HepG2 (cell line): ENCODE data around the gene BCAS3. TPM values are rescaled to one million over a fixed set of nuclear protein-coding genes. Genes with fewer than 3 reads are reported as not detected.

Source experiments
- ADNP ChIP-seq: sonication (generic); formaldehyde crosslinking; IDR thresholded peaks from 2 replicates; pipeline ENCODE4 v1.4.0; 2020; ENCODE audit warnings: missing genetic modification reagents
- CHCHD3 ChIP-seq: sonication (generic); formaldehyde crosslinking; IDR thresholded peaks from 2 replicates; pipeline ENCODE4 v1.8.0; 2022; ENCODE audit warnings: mild to moderate bottlenecking, missing genetic modification reagents, moderate library complexity
- HDAC1 ChIP-seq: sonication (generic); formaldehyde crosslinking; IDR thresholded peaks from 2 replicates; pipeline ENCODE4 v1.5.1; 2020; ENCODE audit warnings: mild to moderate bottlenecking, missing genetic modification reagents
- HNF4G ChIP-seq, 2 experiments: sonication (generic) in 1 of 2; formaldehyde crosslinking in 1 of 2; IDR thresholded peaks; 2 replicates each; pipeline versions ENCODE4 v1.4.0 to v1.6.1; 2011 to 2020; ENCODE audit warnings: borderline replicate concordance in 2 of 2, low read depth in 2 of 2, mild to moderate bottlenecking in 2 of 2, low read length in 1 of 2, missing genetic modification reagents in 1 of 2, moderate library complexity in 1 of 2
- HOXA5 ChIP-seq: sonication (generic); formaldehyde crosslinking; IDR thresholded peaks from 2 replicates; pipeline ENCODE4 v1.4.0; 2020; ENCODE audit warnings: missing genetic modification reagents
- MED8 ChIP-seq: sonication (generic); formaldehyde crosslinking; IDR thresholded peaks from 2 replicates; pipeline ENCODE4 v1.8.1; 2023; ENCODE audit warnings: mild to moderate bottlenecking, missing genetic modification reagents; ENCODE audit not compliant: insufficient replicate concordance
- MXD1 ChIP-seq: sonication (generic); formaldehyde crosslinking; IDR thresholded peaks from 2 replicates; pipeline ENCODE4 v1.4.0; 2020; ENCODE audit warnings: mild to moderate bottlenecking, missing genetic modification reagents
- SMYD3 ChIP-seq: sonication (generic); formaldehyde crosslinking; IDR thresholded peaks from 2 replicates; pipeline ENCODE4 v1.8.1; 2023; ENCODE audit warnings: mild to moderate bottlenecking, missing genetic modification reagents
- TMF1 ChIP-seq: sonication (generic); formaldehyde crosslinking; IDR thresholded peaks from 2 replicates; pipeline ENCODE4 v1.8.1; 2022; ENCODE audit warnings: low read depth, missing genetic modification reagents
- TSC22D2 ChIP-seq: sonication (generic); formaldehyde crosslinking; IDR thresholded peaks from 2 replicates; pipeline ENCODE4 v1.5.1; 2020; ENCODE audit warnings: missing genetic modification reagents, mild to moderate bottlenecking, borderline replicate concordance
- ZNF713 ChIP-seq: sonication (generic); formaldehyde crosslinking; IDR thresholded peaks from 2 replicates; pipeline ENCODE4 v1.4.0; 2020; ENCODE audit warnings: mild to moderate bottlenecking, missing genetic modification reagents
- ZNF766 ChIP-seq: sonication (generic); formaldehyde crosslinking; IDR thresholded peaks from 2 replicates; pipeline ENCODE4 v1.5.0; 2020; ENCODE audit warnings: missing genetic modification reagents, borderline replicate concordance
- polyA plus RNA-seq, 8 experiments: library from polyadenylated mRNA; depleted of rRNA in 3 of 8; stranded (reverse) in 7 of 8; unstranded in 1 of 8; fragments of >200 nt; fragmentation: Illumina TruSeq in 4 of 8; extraction: Trizol in 4 of 8; gene quantifications; 2 replicates each; pipeline versions ENCODE4 v1.2.1 to v1.2.3, GENCODE V29; 2011 to 2016; ENCODE audit warnings: low read depth in 4 of 8, missing spikeins in 1 of 8, mixed read lengths in 1 of 8; ENCODE audit not compliant: insufficient read depth in 1 of 8
- total RNA-seq, 5 experiments: library from RNA; depleted of rRNA; stranded (reverse); fragments of >200 nt; fragmentation: Illumina TruSeq; extraction: Trizol; gene quantifications; 2 replicates each; pipeline ENCODE4 v1.2.3, GENCODE V29; 2016; ENCODE audit warnings: low read depth in 1 of 5
- TF ChIP-seq, protein P1 (sequence below): sonication (generic); formaldehyde crosslinking; IDR thresholded peaks from 2 replicates; pipeline ENCODE4 v1.8.1; 2022; ENCODE audit warnings: low read depth, mild to moderate bottlenecking, missing genetic modification reagents
- TF ChIP-seq, protein P2 (sequence below): sonication (generic); formaldehyde crosslinking; IDR thresholded peaks from 2 replicates; pipeline ENCODE4 v1.4.0; 2020; ENCODE audit warnings: missing genetic modification reagents
- TF ChIP-seq, protein P3 (sequence below): sonication (generic); formaldehyde crosslinking; IDR thresholded peaks from 2 replicates; pipeline ENCODE4 v1.4.0; 2020; ENCODE audit warnings: missing genetic modification reagents, borderline replicate concordance
- TF ChIP-seq, protein P4 (sequence below): sonication (generic); formaldehyde crosslinking; IDR thresholded peaks from 2 replicates; pipeline ENCODE4 v1.5.0; 2020; ENCODE audit warnings: missing genetic modification reagents, mild to moderate bottlenecking, borderline replicate concordance

Gene BCAS3
- total and polyA plus RNA-seq, 2 of the 13 experiments (the other 11 are each of a cell fraction or from before 2014, with no cell fraction given), result 10.7 to 11.2 TPM

DNA sequence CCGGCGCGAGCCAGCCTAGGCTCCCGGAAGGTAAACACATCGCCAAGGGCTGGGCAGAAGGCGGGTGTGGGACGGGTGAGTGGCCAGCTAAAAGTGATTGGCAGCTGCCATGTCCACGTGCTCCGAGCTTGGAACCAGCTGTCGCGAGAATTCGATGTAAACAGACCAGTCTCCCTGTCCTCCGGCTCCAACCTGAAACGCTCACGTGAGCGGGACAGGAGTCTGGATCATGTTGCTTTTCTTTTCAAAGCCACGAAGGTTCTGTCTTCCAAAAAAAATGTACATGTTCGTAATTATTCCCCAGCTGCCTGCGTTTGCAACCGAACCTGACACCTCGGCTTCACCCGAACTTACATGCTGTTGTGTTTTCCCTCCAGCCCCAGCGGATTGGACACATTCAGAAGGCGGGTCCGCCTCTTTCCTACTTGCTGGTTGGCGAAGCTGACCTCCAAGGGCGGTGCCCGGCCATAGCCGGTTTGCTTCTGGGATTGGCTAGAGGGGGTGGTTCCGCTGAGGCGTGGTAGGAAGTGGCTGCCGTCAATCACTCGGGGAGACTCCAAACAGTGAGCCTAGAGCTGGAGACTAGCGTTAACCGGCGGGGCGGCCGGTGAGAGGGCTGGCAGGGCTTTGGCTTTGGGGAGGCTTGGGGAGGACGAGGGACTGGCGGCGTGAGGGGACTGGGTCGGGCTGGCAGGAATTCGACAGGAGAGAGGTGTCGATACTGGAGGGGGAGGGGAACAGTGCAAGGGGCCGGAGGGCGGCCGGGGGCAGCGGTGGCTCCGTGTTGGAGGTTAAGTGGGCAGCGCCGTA is at the start of gene BCAS3 (continued):
- TF ChIP-seq, protein P1, sequence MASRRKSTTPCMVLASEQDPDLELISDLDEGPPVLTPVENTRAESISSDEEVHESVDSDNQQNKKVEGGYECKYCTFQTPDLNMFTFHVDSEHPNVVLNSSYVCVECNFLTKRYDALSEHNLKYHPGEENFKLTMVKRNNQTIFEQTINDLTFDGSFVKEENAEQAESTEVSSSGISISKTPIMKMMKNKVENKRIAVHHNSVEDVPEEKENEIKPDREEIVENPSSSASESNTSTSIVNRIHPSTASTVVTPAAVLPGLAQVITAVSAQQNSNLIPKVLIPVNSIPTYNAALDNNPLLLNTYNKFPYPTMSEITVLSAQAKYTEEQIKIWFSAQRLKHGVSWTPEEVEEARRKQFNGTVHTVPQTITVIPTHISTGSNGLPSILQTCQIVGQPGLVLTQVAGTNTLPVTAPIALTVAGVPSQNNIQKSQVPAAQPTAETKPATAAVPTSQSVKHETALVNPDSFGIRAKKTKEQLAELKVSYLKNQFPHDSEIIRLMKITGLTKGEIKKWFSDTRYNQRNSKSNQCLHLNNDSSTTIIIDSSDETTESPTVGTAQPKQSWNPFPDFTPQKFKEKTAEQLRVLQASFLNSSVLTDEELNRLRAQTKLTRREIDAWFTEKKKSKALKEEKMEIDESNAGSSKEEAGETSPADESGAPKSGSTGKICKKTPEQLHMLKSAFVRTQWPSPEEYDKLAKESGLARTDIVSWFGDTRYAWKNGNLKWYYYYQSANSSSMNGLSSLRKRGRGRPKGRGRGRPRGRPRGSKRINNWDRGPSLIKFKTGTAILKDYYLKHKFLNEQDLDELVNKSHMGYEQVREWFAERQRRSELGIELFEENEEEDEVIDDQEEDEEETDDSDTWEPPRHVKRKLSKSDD (CRISPR knock-in tag), result no peak
- TF ChIP-seq, protein P2, sequence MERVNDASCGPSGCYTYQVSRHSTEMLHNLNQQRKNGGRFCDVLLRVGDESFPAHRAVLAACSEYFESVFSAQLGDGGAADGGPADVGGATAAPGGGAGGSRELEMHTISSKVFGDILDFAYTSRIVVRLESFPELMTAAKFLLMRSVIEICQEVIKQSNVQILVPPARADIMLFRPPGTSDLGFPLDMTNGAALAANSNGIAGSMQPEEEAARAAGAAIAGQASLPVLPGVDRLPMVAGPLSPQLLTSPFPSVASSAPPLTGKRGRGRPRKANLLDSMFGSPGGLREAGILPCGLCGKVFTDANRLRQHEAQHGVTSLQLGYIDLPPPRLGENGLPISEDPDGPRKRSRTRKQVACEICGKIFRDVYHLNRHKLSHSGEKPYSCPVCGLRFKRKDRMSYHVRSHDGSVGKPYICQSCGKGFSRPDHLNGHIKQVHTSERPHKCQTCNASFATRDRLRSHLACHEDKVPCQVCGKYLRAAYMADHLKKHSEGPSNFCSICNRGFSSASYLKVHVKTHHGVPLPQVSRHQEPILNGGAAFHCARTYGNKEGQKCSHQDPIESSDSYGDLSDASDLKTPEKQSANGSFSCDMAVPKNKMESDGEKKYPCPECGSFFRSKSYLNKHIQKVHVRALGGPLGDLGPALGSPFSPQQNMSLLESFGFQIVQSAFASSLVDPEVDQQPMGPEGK (CRISPR knock-in tag), result peak; percentile 34; the same call in 1 of the 2 replicates
- TF ChIP-seq TMF1 (CRISPR knock-in tag) (no peak), ZNF766 (peak; percentile 80; the same call in 1 of the 2 replicates), MXD1 (CRISPR knock-in tag) (peak; percentile 82; the same call in 1 of the 2 replicates), MED8 (peak; percentile 69), HNF4G (IDR thresholded peaks at IDR 0.05; ENCODE audit: borderline replicate concordance, low read depth, low read length) (no peak; the same call in 1 of the 2 replicates), HNF4G (CRISPR knock-in tag; IDR thresholded peaks at IDR 0.05; ENCODE audit: borderline replicate concordance, low read depth) (no peak), HOXA5 (CRISPR knock-in tag) (peak; percentile 65; the same call in 1 of the 2 replicates), ZNF713 (no peak), CHCHD3 (CRISPR knock-in tag) (no peak), ADNP (CRISPR knock-in tag) (no peak), SMYD3 (CRISPR knock-in tag) (0 out of 2 replicates have a peak, but pooled peaks have one; percentile 61), HDAC1 (CRISPR knock-in tag) (peak; percentile 96), TSC22D2 (no peak; the same call in 1 of the 2 replicates)
- TF ChIP-seq, protein P3, sequence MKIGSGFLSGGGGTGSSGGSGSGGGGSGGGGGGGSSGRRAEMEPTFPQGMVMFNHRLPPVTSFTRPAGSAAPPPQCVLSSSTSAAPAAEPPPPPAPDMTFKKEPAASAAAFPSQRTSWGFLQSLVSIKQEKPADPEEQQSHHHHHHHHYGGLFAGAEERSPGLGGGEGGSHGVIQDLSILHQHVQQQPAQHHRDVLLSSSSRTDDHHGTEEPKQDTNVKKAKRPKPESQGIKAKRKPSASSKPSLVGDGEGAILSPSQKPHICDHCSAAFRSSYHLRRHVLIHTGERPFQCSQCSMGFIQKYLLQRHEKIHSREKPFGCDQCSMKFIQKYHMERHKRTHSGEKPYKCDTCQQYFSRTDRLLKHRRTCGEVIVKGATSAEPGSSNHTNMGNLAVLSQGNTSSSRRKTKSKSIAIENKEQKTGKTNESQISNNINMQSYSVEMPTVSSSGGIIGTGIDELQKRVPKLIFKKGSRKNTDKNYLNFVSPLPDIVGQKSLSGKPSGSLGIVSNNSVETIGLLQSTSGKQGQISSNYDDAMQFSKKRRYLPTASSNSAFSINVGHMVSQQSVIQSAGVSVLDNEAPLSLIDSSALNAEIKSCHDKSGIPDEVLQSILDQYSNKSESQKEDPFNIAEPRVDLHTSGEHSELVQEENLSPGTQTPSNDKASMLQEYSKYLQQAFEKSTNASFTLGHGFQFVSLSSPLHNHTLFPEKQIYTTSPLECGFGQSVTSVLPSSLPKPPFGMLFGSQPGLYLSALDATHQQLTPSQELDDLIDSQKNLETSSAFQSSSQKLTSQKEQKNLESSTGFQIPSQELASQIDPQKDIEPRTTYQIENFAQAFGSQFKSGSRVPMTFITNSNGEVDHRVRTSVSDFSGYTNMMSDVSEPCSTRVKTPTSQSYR (CRISPR knock-in tag), result peak; percentile 45; the same call in 1 of the 2 replicates
- TF ChIP-seq, protein P4, sequence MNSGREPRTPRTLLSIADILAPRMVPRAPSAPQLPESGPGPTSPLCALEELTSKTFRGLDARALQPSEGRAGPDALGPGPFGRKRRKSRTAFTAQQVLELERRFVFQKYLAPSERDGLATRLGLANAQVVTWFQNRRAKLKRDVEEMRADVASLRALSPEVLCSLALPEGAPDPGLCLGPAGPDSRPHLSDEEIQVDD (CRISPR knock-in tag), result no peak
